ENCODE data around the gene CAMTA1.

DNA sequence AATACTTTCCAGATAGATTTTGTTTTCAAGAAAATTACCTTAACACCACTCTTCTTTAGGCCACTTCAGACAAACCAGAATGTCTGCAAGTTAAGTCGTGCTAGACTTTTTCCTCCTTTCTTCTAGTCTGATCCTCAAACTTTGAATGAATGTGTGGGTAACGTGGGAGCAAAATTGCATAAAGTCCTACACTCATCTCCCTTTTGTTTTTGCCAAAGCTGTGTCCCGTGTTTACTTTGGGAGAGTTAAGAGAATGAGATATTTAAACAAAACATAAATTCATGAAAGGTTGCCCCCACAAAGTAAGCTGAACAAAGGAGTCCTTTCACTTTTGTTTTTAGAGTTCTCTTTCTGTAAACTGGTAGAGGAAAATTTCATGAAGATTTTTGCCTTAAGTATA, 969.0 kb downstream of the CAMTA1 start:
- TF ChIP-seq POLR2A (IDR thresholded peaks at IDR 0.05; ENCODE audit: low read length) (no peak), GATA1 (IDR thresholded peaks at IDR 0.05; ENCODE audit: low read depth, low read length) (no peak)

Measured in erythroblast (primary cell).